ENCODE results near the gene GPSM3.
"Not testable (repeated sequence)": the region's sequence is repeated elsewhere in the genome, so short reads cannot be mapped to it uniquely, and the experiment has no call there.

Gene GPSM3

DNA sequence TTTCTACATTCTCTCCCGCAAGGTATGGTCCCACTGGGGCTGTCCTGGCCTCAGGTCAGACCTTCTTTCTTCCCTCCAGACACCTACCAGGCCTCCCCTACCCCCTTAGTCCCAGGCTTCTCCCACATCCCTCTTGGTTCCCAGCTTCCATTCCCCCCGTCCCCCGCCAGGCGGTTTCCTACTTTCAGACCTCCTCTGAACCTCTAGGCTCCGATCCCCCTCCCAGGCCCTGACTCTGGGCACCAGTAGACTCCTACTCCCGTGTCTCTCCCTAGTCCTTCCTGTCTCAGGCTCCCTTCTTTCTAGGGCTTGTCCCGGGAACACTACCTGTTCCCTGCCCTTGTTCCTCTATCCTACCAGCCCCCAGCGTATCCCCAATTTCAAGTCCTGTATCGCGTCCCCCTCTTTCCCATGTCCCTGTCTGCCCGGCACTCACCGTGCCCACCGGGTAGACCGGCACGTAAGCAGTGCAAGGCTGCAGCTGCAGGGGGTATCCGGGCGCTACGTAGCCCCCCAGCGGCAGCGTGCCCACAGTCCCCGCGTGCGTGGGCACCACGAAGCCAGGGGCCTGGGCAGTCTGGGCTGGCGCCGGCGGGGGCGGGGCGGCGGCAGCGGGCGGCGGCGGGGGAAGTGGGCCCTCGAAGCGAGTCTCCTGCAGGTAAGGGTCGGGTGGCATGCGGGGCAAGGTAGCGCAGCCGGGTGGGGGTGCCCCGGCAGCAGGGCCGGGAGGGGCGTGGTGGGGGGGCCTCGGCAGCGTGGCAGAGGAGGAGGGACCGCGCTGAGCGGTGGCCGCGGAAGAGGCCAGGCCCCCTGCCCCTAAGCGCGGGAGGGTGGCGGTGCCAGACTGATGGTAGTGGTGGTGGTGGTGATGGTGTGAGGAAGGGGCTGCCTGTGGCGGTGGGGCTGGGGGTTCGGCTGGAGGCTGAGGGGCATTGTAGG lies 42.2 kb downstream of the GPSM3 start:
- no peak for DNase-seq (ENCODE audit: low spot score)

- no peak for DNase-seq (ENCODE audit: low spot score)
These were observed 43.2 kb downstream of the GPSM3 start for GRCh38 chr6:32149092-32149755.

DNA sequence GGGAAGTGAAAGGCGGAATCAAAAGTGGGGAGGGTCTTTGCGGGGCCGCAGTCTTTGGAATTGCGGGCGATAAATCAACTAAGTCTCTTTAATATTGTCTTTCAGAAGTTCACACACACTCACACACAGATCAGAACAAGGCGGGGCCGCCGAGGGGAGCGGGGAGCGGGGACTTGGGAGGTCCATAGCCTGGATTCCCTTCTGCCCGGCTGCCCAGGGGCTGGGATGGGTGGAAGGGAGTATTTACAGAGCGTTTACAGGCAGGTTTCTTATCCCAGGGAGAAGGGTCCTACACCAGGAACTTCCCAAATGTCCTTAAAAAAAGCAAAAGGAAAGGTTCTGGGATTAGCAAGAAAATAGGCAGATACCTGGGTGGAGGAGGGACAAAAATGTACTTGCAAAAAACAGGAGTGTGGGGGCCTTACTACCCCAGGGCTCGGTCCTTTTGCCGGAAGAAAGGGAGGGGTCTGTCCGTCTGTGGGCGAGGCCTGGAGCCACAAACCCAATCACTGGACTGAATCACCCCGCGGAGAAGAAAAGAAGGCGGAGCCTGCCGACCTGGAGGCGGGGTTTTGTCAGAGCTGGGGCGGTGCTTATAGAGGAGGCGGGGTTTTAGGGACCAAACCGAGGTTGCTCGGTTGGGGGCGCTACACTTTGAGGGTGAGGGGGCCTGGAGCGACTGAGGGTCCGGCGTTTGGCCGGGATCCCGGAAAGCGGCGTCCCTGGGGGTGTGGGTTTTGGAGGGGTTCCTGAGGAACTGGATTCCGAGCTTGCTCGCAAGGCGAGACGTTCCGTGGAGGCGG lies 44.0 kb downstream of the GPSM3 start:
- DNase-seq (ENCODE audit: low spot score), result peak; percentile 62

DNA sequence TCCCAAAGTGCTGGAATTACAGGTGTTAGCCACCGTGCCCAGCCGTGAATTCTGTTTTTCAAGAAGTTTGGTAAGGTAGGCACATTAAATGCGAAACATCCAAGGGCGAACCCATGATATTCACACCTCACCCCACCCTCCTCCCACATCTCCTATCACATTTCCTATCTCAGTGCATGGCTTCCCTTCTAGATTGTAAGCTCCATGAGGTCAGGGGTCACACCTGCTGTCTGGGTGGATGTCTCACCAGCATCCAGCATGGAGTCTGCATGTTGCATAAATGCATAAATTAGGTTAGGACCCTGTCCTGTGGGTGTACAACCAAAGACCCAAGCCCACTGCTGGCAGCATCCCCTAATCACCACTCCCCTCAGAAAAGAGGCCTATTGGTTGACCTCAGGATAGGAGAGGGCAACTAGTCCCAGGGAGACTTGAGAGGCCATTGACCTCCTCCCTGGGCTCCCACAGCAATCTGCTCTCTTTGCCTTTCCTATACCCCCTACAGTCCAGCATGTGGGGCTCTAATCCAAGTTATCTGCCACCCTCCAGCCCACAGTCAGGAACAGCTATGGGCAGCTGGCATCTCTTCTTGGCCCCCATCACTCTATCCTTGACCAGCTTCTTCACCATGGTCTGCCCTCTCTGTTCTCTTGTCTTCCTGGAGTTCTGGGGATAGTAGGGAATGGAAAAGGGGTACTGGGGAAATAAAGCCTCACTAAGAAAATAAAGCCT lies 44.9 kb downstream of the GPSM3 start:
- no peak for DNase-seq (ENCODE audit: low spot score)

GRCh38 chr6:32146687-32147086 lies 45.8 kb downstream of the GPSM3 start:
- DNase-seq (ENCODE audit: low spot score), result no peak

GRCh38 chr6:32146287-32146686 lies 46.2 kb downstream of the GPSM3 start:
- DNase-seq (ENCODE audit: low spot score), result no peak

DNA sequence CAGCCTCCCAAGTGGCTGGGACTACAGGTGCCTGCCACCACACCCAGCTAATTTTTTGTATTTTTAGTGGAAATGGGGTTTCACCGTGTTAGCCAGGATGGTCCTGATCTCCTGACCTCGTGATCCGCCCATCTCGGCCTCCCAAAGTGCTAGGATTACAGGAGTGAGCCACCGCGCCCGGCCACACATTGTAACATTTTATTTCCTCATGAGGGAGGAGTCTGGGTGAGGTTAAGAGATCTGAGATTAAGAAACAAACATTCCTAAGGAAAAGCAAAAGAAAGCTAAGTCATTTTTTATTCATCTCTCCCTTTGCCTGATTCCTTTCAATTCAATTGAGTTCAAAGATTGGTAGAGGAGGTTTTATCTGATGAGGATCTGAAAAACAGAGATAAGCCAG lies 48.2 kb downstream of the GPSM3 start:
- DNase-seq (ENCODE audit: low spot score), result not testable (repeated sequence)
